Suprapubic skin (tissue), 4 donors: ENCODE measurements around the gene TMEM135. TPM values are rescaled to one million over a fixed set of nuclear protein-coding genes. Genes with fewer than 3 reads are reported as not detected.
A peak's percentile ranks its signal among the peaks of the same experiment; 100 is the strongest.

Experiments used
- DNase-seq, 2 donors: peaks; one replicate each; pipeline ENCODE4 v3.0.0-alpha.2; 2019; ENCODE audit warnings: low spot score in 2 of 2
- H3K27ac ChIP-seq: fragments of 200-600 bp; sonication (generic); one replicate; pipeline ENCODE4 v1.5.1; 2019
- H3K27me3 ChIP-seq: fragments of 200-600 bp; sonication (generic); one replicate; pipeline ENCODE4 v1.5.1; 2019
- H3K36me3 ChIP-seq: fragments of 200-600 bp; sonication (generic); one replicate; pipeline ENCODE4 v1.5.1; 2019
- H3K4me1 ChIP-seq: fragments of 200-600 bp; sonication (generic); one replicate; pipeline ENCODE4 v1.5.1; 2019
- H3K4me3 ChIP-seq: fragments of 200-600 bp; sonication (generic); one replicate; pipeline ENCODE4 v1.5.1; 2019; ENCODE audit warnings: mild to moderate bottlenecking
- H3K9me3 ChIP-seq: fragments of 200-600 bp; sonication (generic); one replicate; pipeline ENCODE4 v1.5.1; 2019
- CTCF ChIP-seq, 2 donors: fragments of 200-600 bp in 1 of 2; fragments of 450-650 bp in 1 of 2; sonication (generic) in 1 of 2; IDR thresholded peaks; one replicate each; pipeline ENCODE4 v1.5.1; 2016 to 2019; ENCODE audit warnings: antibody characterized with exemption in 2 of 2, mild to moderate bottlenecking in 1 of 2, moderate library complexity in 1 of 2
- EP300 ChIP-seq: sonication (generic); formaldehyde crosslinking; IDR thresholded peaks from one replicate; pipeline ENCODE4 v1.6.1; 2017; ENCODE audit warnings: antibody characterized with exemption
- POLR2A ChIP-seq, 2 donors: fragments of 450-650 bp; IDR thresholded peaks; one replicate each; pipeline ENCODE4 v1.6.1; 2017; ENCODE audit warnings: antibody characterized with exemption in 2 of 2, mild to moderate bottlenecking in 2 of 2, moderate library complexity in 2 of 2
- POLR2AphosphoS5 ChIP-seq, 3 donors: sonication (generic); formaldehyde crosslinking; IDR thresholded peaks; one replicate each; pipeline ENCODE4 v1.6.1; 2017; ENCODE audit warnings: antibody characterized with exemption in 3 of 3
- WGBS: methylation state at CpG from one replicate; pipeline ENCODE4 v1.1.5; 2018; 5-methylcytosine and 5-hydroxymethylcytosine counted together
- total RNA-seq, 4 donors: library from RNA; depleted of rRNA; stranded (reverse); fragments of >200 nt; gene quantifications; one replicate each; pipeline ENCODE4 v1.1.0, GENCODE V29; 2016

The TMEM135 gene
- total RNA-seq, 4 donors from 2014 or later: 5.8 to 22.3 (median 11.0) TPM

- Histone ChIP-seq H3K9me3 (no peaks in the 10 kb centered on the region), H3K27ac (no peak overlapping the region), H3K4me3 (no peak overlapping the region), H3K36me3 (no peaks in the 10 kb centered on the region), H3K27me3 (no peaks in the 10 kb centered on the region), H3K4me1 (peaks cover 17% of the 10 kb centered on the region)
- DNase-seq: peak; percentile 91 to 93
- TF ChIP-seq POLR2A (IDR thresholded peaks at IDR 0.05): no peak
- peak; percentile 97 to 98 for TF ChIP-seq CTCF (IDR thresholded peaks at IDR 0.05)
- TF ChIP-seq POLR2AphosphoS5 (IDR thresholded peaks at IDR 0.05): peak in 1 of 3 donors; percentile 11
- WGBS: 16% methylated on average over 25 of the region's 26 CpGs
Observed at GRCh38 chr11:87352759-87353707, 315.3 kb downstream of the TMEM135 start.

DNA sequence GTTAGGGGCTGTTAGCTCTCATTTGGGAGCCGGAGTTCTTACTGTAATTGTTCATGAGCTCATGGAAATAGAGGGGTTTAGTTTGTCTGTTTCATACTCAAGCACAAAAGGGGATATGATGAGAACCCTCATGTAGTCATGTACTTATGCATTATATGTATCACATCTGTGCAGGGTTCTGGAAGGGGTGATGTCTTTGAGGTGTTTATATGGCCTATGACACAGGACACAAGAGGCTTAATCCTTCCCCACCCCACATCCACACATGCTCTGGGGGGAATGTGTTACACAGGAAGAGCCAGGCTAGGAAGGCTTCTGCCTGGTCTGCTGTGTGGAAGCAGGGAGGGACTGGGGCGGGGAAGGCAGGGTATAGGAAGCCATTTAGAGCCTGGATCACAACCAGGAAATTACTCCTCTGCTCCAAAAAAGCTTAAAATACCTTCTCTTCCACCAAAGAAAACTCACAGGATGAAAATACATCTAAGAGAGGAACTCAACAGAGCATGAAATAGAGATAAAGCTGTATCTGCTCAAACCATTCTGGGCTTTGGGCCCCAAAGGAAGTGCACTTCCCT, 316.1 kb downstream of the TMEM135 start:
- WGBS: 77% methylated on average over 2 of the region's 2 CpGs
- H3K27ac ChIP-seq: no peak overlapping the region
- no peaks in the 10 kb centered on the region for H3K36me3 ChIP-seq
- no peak overlapping the region for H3K4me3 ChIP-seq
- peaks cover 17% of the 10 kb centered on the region for H3K4me1 ChIP-seq
- DNase-seq: no peak
- no peaks in the 10 kb centered on the region for H3K27me3 ChIP-seq
- no peak for TF ChIP-seq POLR2A (IDR thresholded peaks at IDR 0.05)
- no peak for TF ChIP-seq EP300
- no peak for TF ChIP-seq POLR2AphosphoS5 (IDR thresholded peaks at IDR 0.05)
- TF ChIP-seq CTCF (IDR thresholded peaks at IDR 0.05): no peak
- no peaks in the 10 kb centered on the region for H3K9me3 ChIP-seq

DNA sequence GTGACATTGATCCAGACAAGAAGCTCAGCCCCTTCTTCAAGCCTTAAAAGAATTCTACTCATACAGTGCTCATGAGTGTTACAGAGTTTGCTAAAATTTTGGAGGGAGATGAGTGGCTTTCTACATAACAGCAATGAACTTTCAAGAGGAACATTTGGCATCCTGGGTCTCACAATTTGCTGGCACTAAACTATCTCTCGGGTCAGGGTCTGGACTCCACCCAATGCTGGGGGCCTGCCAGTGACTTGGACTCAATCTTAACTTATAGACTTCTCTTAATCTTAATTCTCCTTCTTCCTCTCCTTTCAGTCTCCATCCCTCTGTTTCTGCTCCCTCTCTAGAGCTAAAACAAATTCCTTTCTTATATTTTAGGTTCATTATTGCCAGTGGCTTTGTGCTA, 317.9 kb downstream of the TMEM135 start:
- no peak overlapping the region for H3K4me3 ChIP-seq
- no peaks in the 10 kb centered on the region for H3K27me3 ChIP-seq
- no peak overlapping the region for H3K27ac ChIP-seq
- TF ChIP-seq POLR2A (IDR thresholded peaks at IDR 0.05) (no peak), CTCF (IDR thresholded peaks at IDR 0.05) (no peak), EP300 (no peak), POLR2AphosphoS5 (IDR thresholded peaks at IDR 0.05) (no peak)
- no peak for DNase-seq
- H3K4me1 ChIP-seq: peaks cover 17% of the 10 kb centered on the region
- 47% methylated on average over 1 of the region's 1 CpG for WGBS
- no peaks in the 10 kb centered on the region for H3K9me3 ChIP-seq
- H3K36me3 ChIP-seq: no peaks in the 10 kb centered on the region

GRCh38 chr11:87356428-87356827, 318.7 kb downstream of the TMEM135 start:
- Histone ChIP-seq H3K36me3 (no peaks in the 10 kb centered on the region), H3K4me3 (no peak overlapping the region), H3K27me3 (no peaks in the 10 kb centered on the region), H3K27ac (no peak overlapping the region), H3K4me1 (peaks cover 17% of the 10 kb centered on the region), H3K9me3 (no peaks in the 10 kb centered on the region)
- no peak for TF ChIP-seq POLR2A (IDR thresholded peaks at IDR 0.05)
- no peak for TF ChIP-seq EP300
- no peak for TF ChIP-seq POLR2AphosphoS5 (IDR thresholded peaks at IDR 0.05)
- TF ChIP-seq CTCF (IDR thresholded peaks at IDR 0.05): no peak
- 88% methylated on average over 3 of the region's 4 CpGs for WGBS
- no peak for DNase-seq

GRCh38 chr11:87358461-87358860, 320.7 kb downstream of the TMEM135 start:
- WGBS: 96% methylated on average over 5 of the region's 5 CpGs
- TF ChIP-seq POLR2A (IDR thresholded peaks at IDR 0.05) (no peak), POLR2AphosphoS5 (IDR thresholded peaks at IDR 0.05) (no peak), EP300 (no peak), CTCF (IDR thresholded peaks at IDR 0.05) (no peak)
- DNase-seq: no peak

More at GRCh38 chr11:87358461-87358860, 320.7 kb downstream of the TMEM135 start:
- H3K27me3 ChIP-seq: no peaks in the 10 kb centered on the region
- peaks cover 10% of the 10 kb centered on the region for H3K4me1 ChIP-seq
- no peak overlapping the region for H3K27ac ChIP-seq
- no peaks in the 10 kb centered on the region for H3K9me3 ChIP-seq
- H3K36me3 ChIP-seq: no peaks in the 10 kb centered on the region
- no peak overlapping the region for H3K4me3 ChIP-seq
